Measurements from ENCODE around the gene MZF1. TPM values are rescaled to one million over a fixed set of nuclear protein-coding genes. Genes with fewer than 3 reads are reported as not detected.

MZF1 gene
- total RNA-seq, 1 experiment from 2014 or later = 33.0 TPM

DNA sequence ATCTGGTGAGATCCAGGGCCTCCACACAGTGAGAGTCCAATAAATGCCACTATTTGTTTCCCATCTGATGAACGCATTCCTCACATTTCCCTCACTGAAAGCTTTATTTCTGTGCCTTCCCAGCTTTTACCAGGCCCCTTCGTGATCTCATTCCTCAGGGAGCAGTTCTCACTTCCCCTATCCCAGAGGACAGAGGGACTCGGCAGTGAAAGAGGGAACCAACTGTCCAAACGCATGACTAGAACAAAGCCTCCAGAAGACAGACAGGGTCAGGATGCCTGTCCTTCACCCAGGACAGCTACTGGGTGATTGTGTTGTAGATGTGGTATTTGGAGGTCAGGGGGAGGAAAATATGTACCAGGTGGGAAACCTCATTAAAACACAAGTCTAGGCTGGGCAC is 51.5 kb downstream of the MZF1 start:
- POLR2A ChIA-PET = interaction anchor here (0.9 to 3.8 kb wide), 7 partner anchors 22 to 159 kb away, joined by 3 to 33 read pairs (median 10); partner anchors contain the start of genes CHMP2A, TRIM28 and ZNF497
- Histone ChIP-seq H3K27ac (ENCODE audit: low read depth, low read length) (peak overlapping the region; percentile 91), H3K27me3 (ENCODE audit: insufficient read depth, low read length) (no peaks in the 10 kb centered on the region), H3K9ac (ENCODE audit: low read length) (peak overlapping the region; percentile 63), H3K4me2 (ENCODE audit: low read length) (peak overlapping the region; percentile 82), H3K36me3 (ENCODE audit: control insufficient read depth in 1 of 2, insufficient read depth in 2 of 2, low read length in 2 of 2) (peaks cover 0 to 5% of the 10 kb centered on the region in 2 experiments; a peak in 1 of 4 replicates), H4K20me1 (ENCODE audit: insufficient read depth) (no peaks in the 10 kb centered on the region), H3K4me1 (ENCODE audit: control insufficient read depth in 1 of 2, insufficient read depth in 2 of 2, low read length in 2 of 2) (peaks cover 12 to 31% of the 10 kb centered on the region in 2 experiments), H3K4me3 (replicated peaks in 1 of 2; ENCODE audit: low read depth in 1 of 2, low read length in 2 of 2) (peak overlapping the region; percentile 27 to 50), H3K9me2 (ENCODE audit: insufficient read depth) (no peaks in the 10 kb centered on the region), H3K9me3 (ENCODE audit: control insufficient read depth in 1 of 2, insufficient read depth in 1 of 2, low read depth in 1 of 2, low read length in 2 of 2) (no peaks in the 10 kb centered on the region), H2AFZ (ENCODE audit: low read depth, low read length, poor library complexity, severe bottlenecking) (peak overlapping the region; percentile 38), H3K79me2 (ENCODE audit: insufficient read depth, low read length) (peaks cover 22% of the 10 kb centered on the region)
- DNase-seq (ENCODE audit: low read depth, low spot score) = no peak
- no peak for ATAC-seq
- intact Hi-C loops (cut with micrococcal nuclease) = loop anchor here (2.0 kb wide), 1 partner anchor 51 kb away; the partner anchor contains the start of gene MZF1
- no peak for TF ChIP-seq FOSL1 (IDR thresholded peaks at IDR 0.05; ENCODE audit: low read depth)
- no peak for TF ChIP-seq TCF7L2 (IDR thresholded peaks at IDR 0.05; ENCODE audit: borderline replicate concordance, extremely low read depth, insufficient read depth, insufficient read length)
- no peak for TF ChIP-seq RAD21 (IDR thresholded peaks at IDR 0.05; ENCODE audit: low read depth)
- TF ChIP-seq EGR1 (IDR thresholded peaks at IDR 0.05; ENCODE audit: low read depth) = no peak
- TF ChIP-seq, protein P1, sequence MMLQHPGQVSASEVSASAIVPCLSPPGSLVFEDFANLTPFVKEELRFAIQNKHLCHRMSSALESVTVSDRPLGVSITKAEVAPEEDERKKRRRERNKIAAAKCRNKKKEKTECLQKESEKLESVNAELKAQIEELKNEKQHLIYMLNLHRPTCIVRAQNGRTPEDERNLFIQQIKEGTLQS (IDR thresholded peaks at IDR 0.05) = no peak
- 0 out of 2 replicates have a peak, but pooled peaks have one; percentile 6 for TF ChIP-seq POLR2AphosphoS5 (IDR thresholded peaks at IDR 0.05; ENCODE audit: low read depth, low read length)
- no TSS peak for BruUV-seq (replicated peaks)
- RAD21 ChIA-PET (ENCODE audit: low non-redundant PET in 1 of 2, low total read pairs in 2 of 2, uncharacterized antibody in 2 of 2, unreplicated experiment in 2 of 2) = no interaction called here
- CTCF ChIA-PET = interaction anchor here (1.1 to 3.3 kb wide), 2 partner anchors 33 to 54 kb away, joined by 3 to 20 read pairs; partner anchors contain the start of gene CHMP2A

DNA sequence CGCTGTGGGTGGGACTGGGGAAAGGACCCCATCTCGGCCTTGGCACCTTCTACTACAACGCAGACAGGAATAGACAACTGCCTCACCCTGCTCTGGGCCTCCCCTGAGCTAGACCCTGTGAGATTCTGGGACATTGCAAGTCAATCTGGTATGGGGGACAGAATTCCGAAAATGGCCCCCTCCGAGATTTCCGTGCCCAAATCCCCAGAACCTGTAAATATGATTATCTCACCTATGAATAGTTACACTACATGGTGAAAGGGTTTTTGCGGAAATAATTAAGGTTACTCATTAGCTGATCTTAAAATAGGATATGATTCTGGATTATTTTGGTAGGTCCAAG is 52.9 kb downstream of the MZF1 start:
- DNase-seq (ENCODE audit: low read depth, low spot score) (no peak), ATAC-seq (no peak)
- no peak overlapping the region for H2AFZ ChIP-seq (ENCODE audit: low read depth, low read length, poor library complexity, severe bottlenecking)
- H3K79me2 ChIP-seq (ENCODE audit: insufficient read depth, low read length) = peaks cover 37% of the 10 kb centered on the region
- peak overlapping the region; percentile 84 for H3K9ac ChIP-seq (ENCODE audit: low read length)
- H3K27ac ChIP-seq (ENCODE audit: low read depth, low read length) = peak overlapping the region; percentile 91
- ChIA-PET RAD21 (ENCODE audit: low non-redundant PET in 1 of 2, low total read pairs in 2 of 2, uncharacterized antibody in 2 of 2, unreplicated experiment in 2 of 2) (interaction anchor here (1.0 to 2.2 kb wide), 3 partner anchors 35 to 61 kb away, joined by 6 to 8 read pairs (median 7); partner anchors contain the start of gene CHMP2A (in 1 of the 2)), CTCF (interaction anchor here (0.6 to 3.3 kb wide), 15 partner anchors 8 to 626 kb away, joined by 3 to 20 read pairs (median 4); partner anchors contain the start of genes CHMP2A, TRIM28, ZNF497 and ZNF544), POLR2A (interaction anchor here (0.7 to 3.8 kb wide), 12 partner anchors 19 to 158 kb away, joined by 3 to 33 read pairs (median 4); partner anchors contain the start of genes CHMP2A, TRIM28, ZNF497 and ZNF584)
- intact Hi-C loops (cut with micrococcal nuclease) = loop anchor here (2.0 kb wide), 1 partner anchor 53 kb away; the partner anchor contains the start of gene MZF1
- BruUV-seq (replicated peaks) = TSS peak; percentile 64
- H3K4me1 ChIP-seq (ENCODE audit: control insufficient read depth in 1 of 2, insufficient read depth in 2 of 2, low read length in 2 of 2) = peaks cover 12 to 31% of the 10 kb centered on the region in 2 experiments
- H3K9me2 ChIP-seq (ENCODE audit: insufficient read depth) = no peaks in the 10 kb centered on the region
- H4K20me1 ChIP-seq (ENCODE audit: insufficient read depth) = no peaks in the 10 kb centered on the region
- no peaks in the 10 kb centered on the region for H3K27me3 ChIP-seq (ENCODE audit: insufficient read depth, low read length)
- peaks cover 2 to 17% of the 10 kb centered on the region in 2 experiments; a peak in 2 of 4 replicates for H3K36me3 ChIP-seq (ENCODE audit: control insufficient read depth in 1 of 2, insufficient read depth in 2 of 2, low read length in 2 of 2)
- H3K4me3 ChIP-seq (replicated peaks in 1 of 2; ENCODE audit: low read depth in 1 of 2, low read length in 2 of 2) = peak overlapping the region; percentile 78 to 90
- peak overlapping the region; percentile 91 for H3K4me2 ChIP-seq (ENCODE audit: low read length)
- TF ChIP-seq, protein P2, sequence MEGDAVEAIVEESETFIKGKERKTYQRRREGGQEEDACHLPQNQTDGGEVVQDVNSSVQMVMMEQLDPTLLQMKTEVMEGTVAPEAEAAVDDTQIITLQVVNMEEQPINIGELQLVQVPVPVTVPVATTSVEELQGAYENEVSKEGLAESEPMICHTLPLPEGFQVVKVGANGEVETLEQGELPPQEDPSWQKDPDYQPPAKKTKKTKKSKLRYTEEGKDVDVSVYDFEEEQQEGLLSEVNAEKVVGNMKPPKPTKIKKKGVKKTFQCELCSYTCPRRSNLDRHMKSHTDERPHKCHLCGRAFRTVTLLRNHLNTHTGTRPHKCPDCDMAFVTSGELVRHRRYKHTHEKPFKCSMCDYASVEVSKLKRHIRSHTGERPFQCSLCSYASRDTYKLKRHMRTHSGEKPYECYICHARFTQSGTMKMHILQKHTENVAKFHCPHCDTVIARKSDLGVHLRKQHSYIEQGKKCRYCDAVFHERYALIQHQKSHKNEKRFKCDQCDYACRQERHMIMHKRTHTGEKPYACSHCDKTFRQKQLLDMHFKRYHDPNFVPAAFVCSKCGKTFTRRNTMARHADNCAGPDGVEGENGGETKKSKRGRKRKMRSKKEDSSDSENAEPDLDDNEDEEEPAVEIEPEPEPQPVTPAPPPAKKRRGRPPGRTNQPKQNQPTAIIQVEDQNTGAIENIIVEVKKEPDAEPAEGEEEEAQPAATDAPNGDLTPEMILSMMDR (IDR thresholded peaks at IDR 0.05 in 2 of 3, conservative IDR thresholded peaks at IDR 0.05 in 1 of 3; ENCODE audit: borderline replicate concordance in 1 of 3, insufficient read depth in 1 of 3, low read depth in 2 of 3, low read length in 2 of 3) = 0 out of 6 replicates have a peak, but pooled peaks of 1 of the 3 experiments have one; percentile 0
- no peak for TF ChIP-seq SIN3A (IDR thresholded peaks at IDR 0.05; ENCODE audit: low read depth)
- no peak for TF ChIP-seq EZH2phosphoT487 (IDR thresholded peaks at IDR 0.05; ENCODE audit: borderline replicate concordance)
- TF ChIP-seq SP1 (IDR thresholded peaks at IDR 0.05; ENCODE audit: low read depth) = no peak
- no peak for TF ChIP-seq CEBPB (IDR thresholded peaks at IDR 0.05; ENCODE audit: low read depth)
- TF ChIP-seq, protein P3, sequence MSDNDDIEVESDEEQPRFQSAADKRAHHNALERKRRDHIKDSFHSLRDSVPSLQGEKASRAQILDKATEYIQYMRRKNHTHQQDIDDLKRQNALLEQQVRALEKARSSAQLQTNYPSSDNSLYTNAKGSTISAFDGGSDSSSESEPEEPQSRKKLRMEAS (IDR thresholded peaks at IDR 0.05) = no peak
- H3K9me3 ChIP-seq (ENCODE audit: control insufficient read depth in 1 of 2, insufficient read depth in 1 of 2, low read depth in 1 of 2, low read length in 2 of 2) = no peaks in the 10 kb centered on the region

Measured in HCT116 (cell line).